Measurements from ENCODE around the gene GRK1.
"Not testable (repeated sequence)": the region's sequence is repeated elsewhere in the genome, so short reads cannot be mapped to it uniquely, and the experiment has no call there.

GRK1 gene

GRCh38 chr13:113742445-113743120 lies 75.6 kb downstream of the GRK1 start:
- no peak overlapping the region for H3K4me3 ChIP-seq (ENCODE audit: low read depth, low read length)
- TF ChIP-seq, protein P1, sequence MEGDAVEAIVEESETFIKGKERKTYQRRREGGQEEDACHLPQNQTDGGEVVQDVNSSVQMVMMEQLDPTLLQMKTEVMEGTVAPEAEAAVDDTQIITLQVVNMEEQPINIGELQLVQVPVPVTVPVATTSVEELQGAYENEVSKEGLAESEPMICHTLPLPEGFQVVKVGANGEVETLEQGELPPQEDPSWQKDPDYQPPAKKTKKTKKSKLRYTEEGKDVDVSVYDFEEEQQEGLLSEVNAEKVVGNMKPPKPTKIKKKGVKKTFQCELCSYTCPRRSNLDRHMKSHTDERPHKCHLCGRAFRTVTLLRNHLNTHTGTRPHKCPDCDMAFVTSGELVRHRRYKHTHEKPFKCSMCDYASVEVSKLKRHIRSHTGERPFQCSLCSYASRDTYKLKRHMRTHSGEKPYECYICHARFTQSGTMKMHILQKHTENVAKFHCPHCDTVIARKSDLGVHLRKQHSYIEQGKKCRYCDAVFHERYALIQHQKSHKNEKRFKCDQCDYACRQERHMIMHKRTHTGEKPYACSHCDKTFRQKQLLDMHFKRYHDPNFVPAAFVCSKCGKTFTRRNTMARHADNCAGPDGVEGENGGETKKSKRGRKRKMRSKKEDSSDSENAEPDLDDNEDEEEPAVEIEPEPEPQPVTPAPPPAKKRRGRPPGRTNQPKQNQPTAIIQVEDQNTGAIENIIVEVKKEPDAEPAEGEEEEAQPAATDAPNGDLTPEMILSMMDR (IDR thresholded peaks at IDR 0.05; ENCODE audit: borderline replicate concordance, insufficient read depth, low read depth, low read length), result no peak

DNA sequence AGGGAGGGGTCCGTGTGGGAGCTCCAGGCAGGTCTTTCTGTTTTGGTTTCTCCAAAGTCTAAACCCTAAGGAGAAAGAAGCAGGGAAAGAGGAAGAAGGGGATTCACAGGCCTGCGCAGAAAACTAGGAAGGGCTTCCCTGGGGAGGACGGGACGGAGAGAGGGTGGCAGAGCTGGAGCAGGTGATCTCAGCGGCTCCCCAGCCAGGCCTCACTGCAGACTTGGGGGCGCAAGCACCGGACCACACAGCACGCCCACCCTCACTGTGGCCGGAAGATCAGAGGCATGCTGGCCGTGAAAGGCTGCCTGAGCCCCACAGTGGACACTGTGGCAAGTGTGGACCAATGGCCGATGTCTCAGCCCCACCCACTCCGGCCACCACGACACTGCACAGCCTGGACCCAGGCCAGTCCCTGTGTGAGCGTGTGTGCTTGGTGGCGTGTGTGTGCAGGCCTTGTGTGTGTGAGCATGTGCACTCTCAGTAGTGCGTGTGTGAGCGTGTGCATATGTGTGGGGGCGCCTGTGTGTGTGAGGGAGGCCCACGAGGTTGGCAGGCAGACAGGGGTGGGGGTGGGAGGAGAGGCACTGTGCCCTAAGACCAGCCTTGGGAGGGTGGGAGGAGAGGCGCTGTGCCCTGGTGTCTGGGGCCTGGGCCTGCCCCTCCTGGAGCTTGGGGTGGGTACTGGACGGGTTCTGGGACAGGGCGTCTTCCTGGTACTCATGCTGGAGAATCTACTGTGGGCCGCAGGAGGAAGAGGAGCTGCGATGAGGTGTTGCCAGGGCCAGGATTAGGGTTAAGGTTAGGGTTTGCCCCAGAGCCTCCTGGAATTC lies 76.6 kb downstream of the GRK1 start:
- no peak overlapping the region for H3K4me3 ChIP-seq (ENCODE audit: low read depth, low read length)
- TF ChIP-seq, protein P1 (IDR thresholded peaks at IDR 0.05; ENCODE audit: borderline replicate concordance, insufficient read depth, low read depth, low read length), result no peak

GRCh38 chr13:113744197-113745000 lies 77.4 kb downstream of the GRK1 start:
- no peak overlapping the region for H3K4me3 ChIP-seq (ENCODE audit: low read depth, low read length)
- TF ChIP-seq, protein P1 (IDR thresholded peaks at IDR 0.05; ENCODE audit: borderline replicate concordance, insufficient read depth, low read depth, low read length), result no peak

DNA sequence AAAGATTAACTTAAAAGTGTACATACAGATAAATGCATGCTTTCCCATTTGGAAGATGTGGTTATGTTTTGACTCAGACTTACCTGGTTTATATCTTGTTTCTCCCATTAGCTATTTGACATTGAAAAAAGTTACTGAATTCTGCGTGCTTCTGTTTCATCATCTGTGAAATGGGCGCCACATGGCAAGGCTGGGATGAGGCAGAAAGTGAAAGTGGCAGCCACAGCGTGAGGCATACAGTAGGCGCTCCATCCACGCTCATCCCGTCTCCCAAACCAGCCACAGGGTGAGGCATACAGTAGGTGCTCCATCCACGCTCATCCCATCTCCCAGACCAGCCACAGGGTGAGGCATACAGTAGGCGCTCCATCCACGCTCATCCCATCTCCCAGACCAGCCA lies 78.0 kb downstream of the GRK1 start:
- TF ChIP-seq, protein P1 (IDR thresholded peaks at IDR 0.05; ENCODE audit: borderline replicate concordance, insufficient read depth, low read depth, low read length), result no peak
- no peak overlapping the region for H3K4me3 ChIP-seq (ENCODE audit: low read depth, low read length)

GRCh38 chr13:113745500-113746142 lies 78.6 kb downstream of the GRK1 start:
- not testable (repeated sequence) for H3K4me3 ChIP-seq (ENCODE audit: low read depth, low read length)

DNA sequence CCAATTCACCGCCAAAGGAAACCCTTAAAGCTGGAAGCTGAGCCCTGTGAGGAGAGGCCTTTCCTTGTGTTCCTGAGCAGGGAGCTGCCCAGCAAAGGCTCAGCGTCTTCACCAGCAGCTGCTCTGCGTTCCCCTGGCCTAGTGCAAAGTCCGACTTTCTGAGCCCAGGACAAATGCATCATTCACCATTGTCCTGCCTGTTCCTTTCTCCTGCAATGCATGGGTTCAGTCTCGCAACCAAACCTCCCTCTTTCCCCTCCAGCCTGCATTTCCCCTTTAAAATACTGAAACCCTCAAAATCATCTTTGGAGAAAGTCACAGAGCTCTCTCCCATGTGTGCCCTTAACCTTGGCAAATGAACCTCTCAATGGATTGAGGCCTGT lies 79.1 kb downstream of the GRK1 start:
- no peak overlapping the region for H3K4me3 ChIP-seq (ENCODE audit: low read depth, low read length)
- TF ChIP-seq, protein P1 (IDR thresholded peaks at IDR 0.05; ENCODE audit: borderline replicate concordance, insufficient read depth, low read depth, low read length), result no peak

- no peak overlapping the region for H3K4me3 ChIP-seq (ENCODE audit: low read depth, low read length)
Observed at GRCh38 chr13:113746671-113747070, 79.7 kb downstream of the GRK1 start.

More at GRCh38 chr13:113746671-113747070, 79.7 kb downstream of the GRK1 start:
- TF ChIP-seq, protein P1 (IDR thresholded peaks at IDR 0.05; ENCODE audit: borderline replicate concordance, insufficient read depth, low read depth, low read length), result no peak

Measured in GM12875 (cell line).